Measurements from ENCODE around the gene PPP1R3G. TPM values are rescaled to one million over a fixed set of nuclear protein-coding genes. Genes with fewer than 3 reads are reported as not detected.

PPP1R3G gene
- total and polyA plus RNA-seq, 2 of the 13 experiments (the other 11 are each of a cell fraction or from before 2014, with no cell fraction given): 1.2 to 1.3 TPM

GRCh38 chr6:5068153-5068751, 16.9 kb upstream of the PPP1R3G start (continued):
- TF ChIP-seq HBP1 (CRISPR knock-in tag; IDR thresholded peaks at IDR 0.05; ENCODE audit: low read depth) (peak; percentile 88; the same call in 1 of the 2 replicates), JDP2 (CRISPR knock-in tag; IDR thresholded peaks at IDR 0.05; ENCODE audit: borderline replicate concordance) (no peak), CBX5 (CRISPR knock-in tag; IDR thresholded peaks at IDR 0.05; ENCODE audit: borderline replicate concordance) (peak; percentile 98), ZNF460 (CRISPR knock-in tag; IDR thresholded peaks at IDR 0.05; ENCODE audit: borderline replicate concordance) (peak; percentile 75; the same call in 1 of the 2 replicates), ZNF276 (CRISPR knock-in tag; IDR thresholded peaks at IDR 0.05; ENCODE audit: low read depth) (no peak), MED1 (CRISPR knock-in tag; IDR thresholded peaks at IDR 0.05) (peak; percentile 100), ZBTB21 (CRISPR knock-in tag; IDR thresholded peaks at IDR 0.05) (peak; percentile 99), KLF13 (CRISPR knock-in tag; IDR thresholded peaks at IDR 0.05) (no peak), PHF8 (CRISPR knock-in tag; IDR thresholded peaks at IDR 0.05) (peak; percentile 65), ZNF264 (CRISPR knock-in tag; IDR thresholded peaks at IDR 0.05) (peak; percentile 96), RFXANK (CRISPR knock-in tag; IDR thresholded peaks at IDR 0.05) (peak; percentile 92; the same call in 1 of the 2 replicates), ELK4 (CRISPR knock-in tag; IDR thresholded peaks at IDR 0.05; ENCODE audit: borderline replicate concordance) (no peak), MTF2 (CRISPR knock-in tag; IDR thresholded peaks at IDR 0.05; ENCODE audit: borderline replicate concordance) (0 out of 2 replicates have a peak, but pooled peaks have one; percentile 68), ZNF335 (CRISPR knock-in tag; IDR thresholded peaks at IDR 0.05) (peak; percentile 93), FOXM1 (CRISPR knock-in tag; IDR thresholded peaks at IDR 0.05) (peak; percentile 84; the same call in 1 of the 2 replicates), SMARCE1 (IDR thresholded peaks at IDR 0.05; ENCODE audit: borderline replicate concordance) (no peak), ZNF768 (CRISPR knock-in tag; IDR thresholded peaks at IDR 0.05) (peak; percentile 64), ZNF747 (CRISPR knock-in tag; IDR thresholded peaks at IDR 0.05; ENCODE audit: borderline replicate concordance) (peak; percentile 79), PITX1 (CRISPR knock-in tag; IDR thresholded peaks at IDR 0.05) (peak; percentile 98), YEATS2 (CRISPR knock-in tag; IDR thresholded peaks at IDR 0.05; ENCODE audit: borderline replicate concordance) (peak; percentile 86; the same call in 1 of the 2 replicates), ZBTB49 (CRISPR knock-in tag; IDR thresholded peaks at IDR 0.05; ENCODE audit: borderline replicate concordance) (peak; percentile 87; the same call in 1 of the 2 replicates), PAWR (CRISPR knock-in tag; IDR thresholded peaks at IDR 0.05; ENCODE audit: borderline replicate concordance) (0 out of 2 replicates have a peak, but pooled peaks have one; percentile 10)
